GM21515 (cell line): ENCODE results near the gene NCKAP5.

Experiments
- ATAC-seq: cut with Tn5 transposase; IDR thresholded peaks from one replicate; pipeline ENCODE4 v1.9.1; 2021; ENCODE audit not compliant: unreplicated experiment

Gene NCKAP5

DNA sequence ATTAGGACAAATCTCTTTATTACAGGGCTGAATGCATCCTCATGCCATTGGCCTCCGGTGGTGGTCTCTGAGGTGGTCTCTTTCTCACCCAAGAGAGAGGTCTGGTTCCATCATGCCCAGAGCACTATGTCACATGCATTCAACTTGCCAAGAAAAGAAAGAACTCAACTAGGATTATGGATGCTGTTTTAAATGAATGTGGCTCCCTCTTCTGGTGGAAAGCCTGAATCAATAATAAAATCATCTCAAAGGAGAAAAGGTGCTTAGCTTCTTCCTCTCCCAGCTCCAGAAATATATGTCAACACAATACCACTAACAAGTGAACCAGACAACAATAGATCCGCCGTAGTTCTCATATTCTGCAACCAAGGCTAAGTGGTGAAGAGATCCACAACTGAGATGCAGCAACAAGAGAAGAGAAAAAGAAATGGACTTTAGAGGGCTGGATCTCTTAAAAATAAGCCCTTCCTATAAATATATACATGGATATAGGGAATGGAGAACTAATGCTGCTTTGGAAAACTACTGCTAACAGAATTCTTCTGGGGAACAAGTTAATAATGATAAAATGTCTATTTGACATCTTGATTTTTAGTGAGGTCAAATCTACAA lies 396.8 kb downstream of the NCKAP5 start:
- ATAC-seq = no peak

DNA sequence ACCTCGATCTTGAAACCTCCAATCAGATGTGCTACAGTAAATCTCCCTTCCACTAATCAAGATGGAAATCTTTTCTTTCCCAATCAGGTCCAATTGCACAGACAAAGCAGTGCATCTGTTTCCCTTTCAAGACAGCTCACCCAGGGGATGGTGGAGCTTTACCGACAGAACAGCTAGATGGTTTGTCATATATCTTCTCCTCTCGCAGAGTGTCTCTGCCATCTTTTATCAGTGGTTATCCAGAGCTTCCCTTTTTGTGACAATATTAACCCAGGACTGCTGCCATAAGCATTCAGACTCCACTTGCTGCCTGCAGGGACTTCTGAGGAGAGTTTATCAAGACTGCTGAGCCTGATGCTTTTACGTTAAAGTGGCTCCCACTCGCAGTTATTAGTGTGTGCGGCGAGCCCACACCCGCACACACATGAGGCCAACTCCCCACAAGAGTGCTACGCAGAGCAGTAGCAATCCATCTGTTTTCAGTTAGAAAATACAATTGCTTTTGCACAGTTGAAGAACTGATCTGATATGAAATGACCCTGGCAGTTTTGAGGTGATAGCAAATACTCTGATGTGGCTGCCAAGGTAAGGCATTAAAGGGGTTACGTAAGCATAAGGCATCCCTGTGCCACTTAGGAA lies 398.9 kb downstream of the NCKAP5 start:
- no peak for ATAC-seq

GRCh38 chr2:133167990-133168389 lies 400.3 kb downstream of the NCKAP5 start:
- ATAC-seq = no peak

GRCh38 chr2:133167223-133167622 lies 401.0 kb downstream of the NCKAP5 start:
- no peak for ATAC-seq

DNA sequence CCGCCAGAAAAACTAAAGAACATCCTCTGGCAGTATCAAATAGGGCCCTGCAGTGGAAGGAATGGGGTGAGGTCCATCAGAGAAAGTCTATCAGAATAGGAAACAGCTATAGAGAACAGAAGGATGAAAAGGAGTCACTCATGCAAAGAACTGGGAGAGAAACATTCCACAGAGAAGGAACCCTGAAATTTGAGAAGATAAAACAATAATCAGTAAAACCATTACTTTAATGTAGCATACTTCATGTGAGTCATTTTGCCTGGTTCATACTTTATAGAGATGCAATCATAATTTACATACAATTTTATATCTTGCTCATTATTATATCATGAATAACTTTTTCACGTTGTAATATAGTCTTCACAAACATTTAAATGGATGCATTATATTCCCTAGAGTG lies 402.2 kb downstream of the NCKAP5 start:
- ATAC-seq = no peak

DNA sequence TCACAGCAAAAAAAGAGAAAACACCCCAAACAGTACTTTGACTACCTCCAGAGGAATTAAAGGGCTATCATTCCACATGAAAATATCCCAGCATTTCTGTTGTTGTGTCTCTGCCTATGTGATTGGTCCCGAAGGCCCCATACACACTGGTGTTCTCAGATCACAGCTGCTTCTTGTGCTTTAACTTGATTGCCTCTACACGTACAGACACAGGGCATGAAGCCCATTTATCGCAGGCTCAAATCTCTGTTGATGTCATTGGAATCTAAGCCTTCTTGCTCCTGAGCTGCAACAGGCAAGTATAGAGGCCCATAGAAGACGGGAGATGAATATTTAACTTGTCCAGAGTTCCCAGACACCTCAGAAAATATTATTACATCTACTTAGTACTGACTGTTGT lies 405.2 kb downstream of the NCKAP5 start:
- ATAC-seq = no peak

- ATAC-seq = no peak
Measured at GRCh38 chr2:133158442-133158841, 409.8 kb downstream of the NCKAP5 start.

- ATAC-seq = no peak
Measured at GRCh38 chr2:133158024-133158423, 410.2 kb downstream of the NCKAP5 start.

DNA sequence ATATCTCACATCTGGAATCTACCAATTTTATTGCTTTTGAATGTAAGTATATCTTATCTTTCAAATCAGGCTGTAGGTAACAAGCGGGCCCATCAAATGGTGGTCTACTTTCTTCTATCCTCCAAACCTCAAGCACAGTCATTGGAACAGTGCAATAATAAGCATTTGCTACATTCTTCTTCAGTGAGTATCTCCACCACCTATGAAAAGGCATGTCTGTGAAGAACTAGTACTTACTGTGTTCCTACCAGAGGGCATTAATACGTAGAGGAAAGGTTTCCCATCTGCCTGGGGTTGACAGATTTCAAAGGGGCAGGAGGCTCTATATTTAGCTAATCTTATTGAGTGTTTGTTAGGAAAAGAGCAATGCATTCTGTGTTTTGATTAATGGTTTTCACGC lies 411.1 kb downstream of the NCKAP5 start:
- no peak for ATAC-seq

DNA sequence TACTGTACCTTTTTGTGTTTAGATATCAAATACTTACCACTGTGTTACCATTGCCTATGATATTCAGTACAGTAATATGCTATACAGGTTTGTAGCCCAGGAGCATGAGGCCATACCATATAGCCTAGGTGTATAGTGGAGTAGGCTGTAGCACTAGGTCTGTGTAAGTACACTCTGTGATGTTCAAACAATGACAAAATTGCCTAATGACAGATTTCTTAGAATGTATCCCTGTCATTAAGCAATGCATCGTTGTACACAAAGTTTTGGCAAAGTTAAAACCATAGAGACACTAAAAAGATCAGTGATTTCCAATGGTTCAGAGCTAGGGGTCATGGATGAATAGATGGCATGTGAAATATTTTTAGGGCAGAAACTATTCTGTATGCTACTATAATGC lies 415.5 kb downstream of the NCKAP5 start:
- no peak for ATAC-seq

GRCh38 chr2:133148187-133148586 lies 420.1 kb downstream of the NCKAP5 start:
- no peak for ATAC-seq

- ATAC-seq = no peak
Measured at GRCh38 chr2:133146893-133147292, 421.4 kb downstream of the NCKAP5 start.

DNA sequence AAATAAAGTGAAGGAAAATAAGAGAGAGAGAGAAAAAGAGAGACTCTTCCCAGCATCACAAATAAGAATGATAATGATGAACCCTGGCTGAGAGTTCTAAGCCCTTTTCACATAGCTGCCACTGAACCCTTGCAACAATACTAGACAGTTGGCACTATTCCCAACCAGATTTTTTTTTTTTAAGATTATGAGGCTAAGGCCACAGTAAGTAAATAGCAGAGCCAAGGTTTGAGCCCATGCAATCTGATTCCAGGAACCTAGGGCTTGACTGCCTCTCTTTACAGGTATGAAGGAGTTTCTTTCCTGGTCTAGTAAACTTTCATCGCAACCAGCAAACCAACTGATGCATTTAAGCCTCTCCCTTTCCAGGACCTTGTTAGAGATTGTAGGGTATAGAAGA lies 424.6 kb downstream of the NCKAP5 start:
- ATAC-seq = no peak

GRCh38 chr2:133142087-133142486 lies 426.2 kb downstream of the NCKAP5 start:
- no peak for ATAC-seq

GRCh38 chr2:133140620-133141019 lies 427.6 kb downstream of the NCKAP5 start:
- ATAC-seq = no peak

GRCh38 chr2:133139847-133140533 lies 428.3 kb downstream of the NCKAP5 start:
- no peak for ATAC-seq

DNA sequence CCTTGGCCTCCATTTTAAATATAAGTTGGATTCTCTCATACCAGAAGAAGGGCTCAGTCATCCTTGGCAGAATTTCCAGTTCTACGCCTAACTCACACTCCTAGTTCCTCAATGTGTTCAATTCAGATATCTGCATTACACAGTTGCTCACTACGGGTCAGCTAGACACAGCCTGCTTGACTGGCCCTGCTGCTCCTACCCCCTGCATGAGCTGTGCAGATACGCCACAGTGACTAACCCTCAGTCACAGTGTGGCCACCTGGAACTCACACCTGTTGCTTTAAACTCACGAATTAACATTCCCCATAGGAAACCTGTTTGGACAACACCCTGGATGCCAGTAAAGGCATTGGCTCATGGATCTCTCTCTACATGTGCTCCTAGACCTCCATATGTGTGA lies 429.6 kb downstream of the NCKAP5 start:
- no peak for ATAC-seq

- ATAC-seq = no peak
Measured at GRCh38 chr2:133135035-133135654, 433.1 kb downstream of the NCKAP5 start.

- no peak for ATAC-seq
Measured at GRCh38 chr2:133130548-133131246, 437.6 kb downstream of the NCKAP5 start.

DNA sequence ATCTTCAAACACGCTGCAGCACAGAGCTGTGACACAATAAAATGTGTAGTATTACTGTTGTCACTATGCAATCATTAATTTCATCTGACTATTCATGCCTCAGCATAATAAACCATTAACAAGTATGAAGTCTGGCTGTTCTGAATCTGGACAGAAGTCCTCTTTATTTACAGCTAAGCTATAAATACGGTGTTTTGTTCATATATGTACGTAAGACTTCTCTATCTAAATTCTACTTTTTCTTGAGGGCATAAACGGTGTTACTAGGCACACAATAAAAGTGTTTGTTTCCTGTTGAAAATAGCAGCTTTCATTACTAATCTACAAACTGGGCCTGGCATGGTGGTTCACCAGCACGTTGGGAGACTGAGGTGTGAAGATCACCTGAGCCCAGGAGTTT lies 443.8 kb downstream of the NCKAP5 start:
- no peak for ATAC-seq

DNA sequence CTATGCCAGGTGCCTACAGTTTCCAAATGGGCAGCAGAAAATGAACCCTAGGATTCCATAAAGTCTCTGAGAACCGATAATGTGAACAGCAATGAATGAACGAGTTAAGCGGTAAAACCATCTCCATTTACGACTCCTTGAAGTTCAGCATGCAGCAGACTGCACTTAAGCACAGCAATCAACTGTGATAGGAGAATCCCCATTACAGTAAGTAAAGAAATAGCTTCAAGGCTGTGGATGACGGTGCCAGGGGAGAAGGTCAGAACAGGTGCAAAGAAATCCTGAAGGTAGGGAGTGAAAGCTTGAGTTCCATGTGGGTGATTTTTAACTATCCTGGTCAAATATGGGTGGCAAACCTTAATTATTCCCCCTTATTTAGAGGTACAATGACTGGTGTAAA lies 444.4 kb downstream of the NCKAP5 start:
- no peak for ATAC-seq
